Activated CD4-positive, alpha-beta T cell treated with anti-CD3 and anti-CD28 coated beads for 36 hours (primary cell): ENCODE data around the gene VAV2. TPM values are rescaled to one million over a fixed set of nuclear protein-coding genes. Genes with fewer than 3 reads are reported as not detected.

Source experiments
- ATAC-seq: fragments of 200-7000 bp; cut with Tn5 transposase; one replicate; pipeline ENCODE4 v1.10.0; 2021; ENCODE audit warnings: mild to moderate bottlenecking, moderate library complexity
- CTCF ChIA-PET: fragments of 350-600 bp; sonication (Branson Sonifier 250); formaldehyde crosslinking; loops from one replicate; lab custom pipeline; 2021; ENCODE audit warnings: antibody characterized with exemption; lab: Charles Lee
- POLR2A ChIA-PET: fragments of 350-600 bp; sonication (Branson Sonifier 250); formaldehyde crosslinking; loops from one replicate; lab custom pipeline; 2021; ENCODE audit warnings: antibody characterized with exemption, inconsistent platforms; lab: Charles Lee
- DNase-seq: peaks from one replicate; pipeline ENCODE4 v3.0.0-alpha.2; 2020
- H3K27ac Mint-ChIP-seq: one replicate; pipeline ENCODE4 v1.8.0; 2021; ENCODE audit warnings: mixed read lengths
- H3K27me3 Mint-ChIP-seq: one replicate; pipeline ENCODE4 v1.8.0; 2021; ENCODE audit warnings: mixed read lengths
- H3K36me3 Mint-ChIP-seq: one replicate; pipeline ENCODE4 v1.8.0; 2021; ENCODE audit warnings: low read depth, mixed read lengths
- H3K4me1 Mint-ChIP-seq: one replicate; pipeline ENCODE4 v1.8.0; 2021; ENCODE audit warnings: mixed read lengths
- H3K4me3 Mint-ChIP-seq: one replicate; pipeline ENCODE4 v1.8.0; 2021; ENCODE audit warnings: mild to moderate bottlenecking, moderate library complexity, mixed read lengths
- H3K9me3 Mint-ChIP-seq: one replicate; pipeline ENCODE4 v1.8.0; 2021; ENCODE audit warnings: low read depth, mixed read lengths
- intact Hi-C, 2 experiments: fragments of 100-400 bp; cut with DNase I in 1 of 2; cut with micrococcal nuclease in 1 of 2; formaldehyde crosslinking; loops; one replicate each; pipeline versions ENCODE4 v1.14.2 to v1.15.1; 2022 to 2024; cut with DNase I, micrococcal nuclease
- total RNA-seq, 2 experiments: library from RNA; stranded (reverse); gene quantifications; one replicate each; pipeline ENCODE4 v1.2.3, GENCODE V29; 2021

The VAV2 gene
- total RNA-seq, 2 experiments from 2014 or later, result 5.1 to 6.5 TPM

- H3K27me3 Mint-ChIP-seq, result no peaks in the 10 kb centered on the region
- ATAC-seq (no peak), DNase-seq (no peak)
- CTCF ChIA-PET, result no interaction called here
- no peaks in the 10 kb centered on the region for H3K4me1 Mint-ChIP-seq
- intact Hi-C loops, result no loop called here
- no peaks in the 10 kb centered on the region for H3K9me3 Mint-ChIP-seq
- H3K4me3 Mint-ChIP-seq, result no peak overlapping the region
- no peak overlapping the region for H3K27ac Mint-ChIP-seq
- POLR2A ChIA-PET, result no interaction called here
- no peaks in the 10 kb centered on the region for H3K36me3 Mint-ChIP-seq
Measured at GRCh38 chr9:133830711-133831110, 161.4 kb downstream of the VAV2 start.

GRCh38 chr9:133830310-133830709, 161.8 kb downstream of the VAV2 start:
- CTCF ChIA-PET, result no interaction called here
- no peaks in the 10 kb centered on the region for H3K4me1 Mint-ChIP-seq
- H3K4me3 Mint-ChIP-seq, result no peak overlapping the region
- DNase-seq (no peak), ATAC-seq (no peak)
- intact Hi-C loops, result no loop called here
- H3K27me3 Mint-ChIP-seq, result no peaks in the 10 kb centered on the region
- no peaks in the 10 kb centered on the region for H3K9me3 Mint-ChIP-seq
- H3K36me3 Mint-ChIP-seq, result no peaks in the 10 kb centered on the region
- no peak overlapping the region for H3K27ac Mint-ChIP-seq
- POLR2A ChIA-PET, result no interaction called here

GRCh38 chr9:133828338-133828997, 163.7 kb downstream of the VAV2 start:
- Mint-ChIP-seq H3K27ac (no peak overlapping the region), H3K27me3 (no peaks in the 10 kb centered on the region), H3K36me3 (no peaks in the 10 kb centered on the region), H3K4me3 (no peak overlapping the region), H3K9me3 (no peaks in the 10 kb centered on the region), H3K4me1 (no peaks in the 10 kb centered on the region)
- ChIA-PET CTCF (no interaction called here), POLR2A (no interaction called here)
- DNase-seq, result no peak
- ATAC-seq, result no peak
- intact Hi-C loops, result no loop called here

DNA sequence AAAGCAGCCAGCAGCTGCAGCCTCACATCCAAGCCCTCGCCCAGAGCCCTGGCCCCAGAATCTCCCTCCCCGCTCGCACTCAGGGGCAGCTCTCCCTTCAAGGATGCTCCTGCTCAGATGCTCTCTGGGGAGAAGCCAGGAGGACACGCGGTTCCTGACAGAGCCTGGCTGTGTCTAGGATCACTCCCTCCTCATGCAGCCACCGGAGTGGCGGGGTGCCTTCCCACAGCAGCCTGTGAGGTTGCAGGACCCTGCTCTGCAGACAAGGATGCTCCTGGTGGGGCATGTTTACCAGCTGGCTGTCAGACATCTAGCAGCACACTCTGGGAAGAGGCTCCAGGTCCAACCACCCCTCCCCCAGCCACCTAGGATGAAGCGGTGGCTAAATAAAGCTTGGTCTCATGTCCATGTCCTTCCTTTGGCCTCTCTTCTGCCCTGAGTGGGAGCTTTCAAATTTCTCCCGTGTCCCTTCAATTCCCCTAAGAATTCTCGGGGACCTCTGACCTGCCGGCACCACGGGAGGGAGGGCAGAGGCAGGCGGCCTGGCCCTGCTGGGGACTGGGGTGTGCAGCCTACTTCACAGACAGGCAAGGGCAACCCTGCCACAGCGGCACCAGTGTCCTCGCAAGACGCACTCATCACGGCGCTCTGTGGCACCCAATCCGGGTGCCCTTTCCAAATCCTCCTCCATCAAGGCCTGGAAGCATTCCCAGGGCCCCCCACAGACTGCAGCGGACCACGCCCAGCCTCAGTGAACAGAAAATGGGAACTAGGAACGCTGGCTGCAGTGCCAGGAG, 165.6 kb downstream of the VAV2 start:
- DNase-seq, result no peak
- intact Hi-C loops, result no loop called here
- ChIA-PET CTCF (interaction anchor here (0.7 kb wide), 1 partner anchor 121 kb away, joined by 3 read pairs; no protein-coding TSS in a partner anchor), POLR2A (no interaction called here)
- H3K4me3 Mint-ChIP-seq, result no peak overlapping the region
- ATAC-seq, result no peak
- H3K9me3 Mint-ChIP-seq, result no peaks in the 10 kb centered on the region
- no peaks in the 10 kb centered on the region for H3K36me3 Mint-ChIP-seq
- H3K27ac Mint-ChIP-seq, result no peak overlapping the region
- no peaks in the 10 kb centered on the region for H3K27me3 Mint-ChIP-seq
- no peaks in the 10 kb centered on the region for H3K4me1 Mint-ChIP-seq

DNA sequence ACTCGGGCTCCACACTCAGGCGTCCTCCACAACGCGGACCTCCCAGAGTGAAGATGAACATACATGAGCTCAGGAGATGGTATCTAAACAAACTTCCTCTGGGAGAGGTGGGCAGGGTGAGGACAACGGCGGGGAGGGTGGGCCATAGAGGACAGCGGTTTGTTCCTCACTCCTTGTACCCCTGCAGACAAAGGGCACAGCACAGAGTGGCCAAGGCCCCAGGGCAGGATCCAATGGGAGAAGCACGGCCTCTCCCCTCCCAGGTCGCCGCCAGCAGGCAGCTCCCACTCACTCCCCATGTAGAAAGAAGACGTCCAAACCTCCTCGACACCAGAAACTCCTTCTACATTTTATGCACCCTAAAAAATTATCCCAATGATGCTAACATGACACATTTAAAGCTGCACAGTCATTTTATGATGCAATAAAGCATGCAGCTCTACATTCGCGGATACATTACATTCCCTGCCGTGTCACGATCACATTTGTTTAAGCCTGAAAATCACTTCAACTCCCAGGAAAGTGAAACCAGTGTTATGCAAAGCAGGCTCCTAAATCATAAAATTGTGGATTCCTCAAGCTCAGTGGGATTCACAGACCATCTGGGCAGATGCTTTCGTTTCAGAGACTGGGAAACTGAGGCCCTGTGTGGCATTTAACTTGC, 166.4 kb downstream of the VAV2 start:
- no peak for DNase-seq
- no peaks in the 10 kb centered on the region for H3K9me3 Mint-ChIP-seq
- ChIA-PET CTCF (interaction anchor here (0.7 kb wide), 1 partner anchor 122 kb away, joined by 3 read pairs; no protein-coding TSS in a partner anchor), POLR2A (no interaction called here)
- H3K4me1 Mint-ChIP-seq, result no peaks in the 10 kb centered on the region
- no peaks in the 10 kb centered on the region for H3K36me3 Mint-ChIP-seq
- intact Hi-C loops, result no loop called here
- no peak overlapping the region for H3K27ac Mint-ChIP-seq
- no peak for ATAC-seq
- no peaks in the 10 kb centered on the region for H3K27me3 Mint-ChIP-seq
- no peak overlapping the region for H3K4me3 Mint-ChIP-seq

GRCh38 chr9:133824802-133825186, 167.3 kb downstream of the VAV2 start:
- ChIA-PET CTCF (no interaction called here), POLR2A (no interaction called here)
- intact Hi-C loops, result no loop called here
- H3K27ac Mint-ChIP-seq, result no peak overlapping the region
- H3K4me3 Mint-ChIP-seq, result no peak overlapping the region
- H3K27me3 Mint-ChIP-seq, result no peaks in the 10 kb centered on the region
- H3K4me1 Mint-ChIP-seq, result no peaks in the 10 kb centered on the region
- DNase-seq (no peak), ATAC-seq (no peak)
- no peaks in the 10 kb centered on the region for H3K36me3 Mint-ChIP-seq
- H3K9me3 Mint-ChIP-seq, result no peaks in the 10 kb centered on the region

GRCh38 chr9:133824106-133824801, 167.9 kb downstream of the VAV2 start:
- H3K4me3 Mint-ChIP-seq, result no peak overlapping the region
- H3K27ac Mint-ChIP-seq, result no peak overlapping the region
- intact Hi-C loops, result no loop called here
- no peaks in the 10 kb centered on the region for H3K9me3 Mint-ChIP-seq
- H3K4me1 Mint-ChIP-seq, result no peaks in the 10 kb centered on the region
- ChIA-PET POLR2A (no interaction called here), CTCF (interaction anchor here (0.7 kb wide), 1 partner anchor 409 kb away, joined by 3 read pairs; no protein-coding TSS in a partner anchor)
- no peaks in the 10 kb centered on the region for H3K36me3 Mint-ChIP-seq
- no peaks in the 10 kb centered on the region for H3K27me3 Mint-ChIP-seq
- no peak for ATAC-seq
- DNase-seq, result no peak

DNA sequence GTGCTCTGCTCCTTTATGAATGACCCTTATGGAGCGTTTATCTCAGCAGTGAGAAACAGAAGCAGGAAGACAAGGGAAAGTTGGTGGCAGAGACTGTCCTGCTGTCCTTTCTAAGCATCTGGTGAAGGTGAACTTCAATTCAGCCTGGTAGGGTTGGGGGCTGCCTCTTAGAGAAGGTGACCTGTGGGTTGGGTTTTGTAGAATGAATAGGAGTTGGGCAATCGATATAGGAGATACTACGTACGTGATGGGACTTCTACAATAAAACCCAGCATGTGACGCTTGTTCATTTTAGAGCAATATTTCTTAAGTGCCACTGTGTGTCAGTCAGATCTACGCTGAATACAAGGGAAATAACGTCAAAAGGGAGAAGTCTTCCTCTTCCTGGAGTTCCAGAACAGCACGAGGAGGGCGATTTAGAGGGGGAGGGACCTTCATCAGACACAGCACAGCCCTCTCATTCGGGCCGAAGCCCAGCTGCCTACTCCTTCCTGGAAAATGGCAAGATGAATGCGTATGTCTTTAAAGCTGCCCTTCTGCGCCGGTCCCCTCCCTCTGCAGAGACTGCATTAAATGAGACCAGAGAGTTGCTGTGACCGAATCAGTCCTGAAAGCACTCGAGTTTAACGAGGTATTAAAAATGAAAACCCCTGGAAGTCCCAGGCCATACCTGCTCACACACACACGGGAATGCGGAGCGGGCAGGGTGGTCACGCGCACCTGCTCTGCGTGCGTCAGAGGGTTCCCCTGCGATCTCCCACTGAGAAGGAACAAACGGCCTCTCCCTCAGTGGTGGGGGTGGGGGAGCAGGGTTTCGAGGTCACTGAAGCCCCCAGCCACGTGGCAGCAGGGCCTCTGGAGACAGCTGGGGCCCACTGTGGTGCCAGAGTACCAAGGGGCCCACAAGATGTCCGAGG, 168.7 kb downstream of the VAV2 start:
- ChIA-PET POLR2A (no interaction called here), CTCF (interaction anchor here (0.7 kb wide), 1 partner anchor 410 kb away, joined by 3 read pairs; no protein-coding TSS in a partner anchor)
- Mint-ChIP-seq H3K4me1 (no peaks in the 10 kb centered on the region), H3K4me3 (no peak overlapping the region), H3K27me3 (no peaks in the 10 kb centered on the region), H3K27ac (no peak overlapping the region), H3K9me3 (no peaks in the 10 kb centered on the region), H3K36me3 (no peaks in the 10 kb centered on the region)
- no peak for DNase-seq
- no peak for ATAC-seq
- intact Hi-C loops, result no loop called here

DNA sequence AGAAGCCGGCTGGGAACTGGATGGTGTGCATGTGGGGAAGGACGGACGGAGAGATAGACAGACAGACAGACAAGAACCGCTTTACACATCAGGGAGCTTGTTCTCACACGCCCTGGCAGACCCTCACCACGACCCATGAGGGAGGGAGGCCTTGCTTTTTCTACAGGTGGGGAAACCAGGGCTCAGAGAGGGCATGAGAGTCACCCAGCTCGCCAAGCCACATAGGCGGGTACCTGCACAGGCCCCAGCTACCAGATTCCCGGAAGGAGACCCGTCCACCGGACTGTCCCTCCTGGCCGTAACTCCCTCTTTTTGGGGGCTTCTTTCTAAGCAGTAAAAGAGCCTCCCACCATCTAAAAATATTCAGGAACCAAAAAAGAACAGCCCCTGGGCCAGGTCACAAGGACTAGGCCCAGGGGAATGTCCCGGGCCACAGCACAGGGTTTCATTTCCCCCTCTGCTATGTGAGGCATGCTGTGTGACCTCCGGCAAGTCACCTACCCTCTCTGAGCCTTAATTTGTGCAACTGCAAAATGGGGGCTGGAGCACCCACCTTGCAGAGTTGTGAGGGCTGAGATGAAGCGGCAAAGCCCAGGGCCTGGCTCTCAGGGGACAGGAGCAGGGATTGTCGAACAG, 169.6 kb downstream of the VAV2 start:
- Mint-ChIP-seq H3K27me3 (no peaks in the 10 kb centered on the region), H3K27ac (no peak overlapping the region), H3K4me3 (no peak overlapping the region), H3K9me3 (no peaks in the 10 kb centered on the region), H3K36me3 (no peaks in the 10 kb centered on the region), H3K4me1 (no peaks in the 10 kb centered on the region)
- intact Hi-C loops, result no loop called here
- ChIA-PET CTCF (interaction anchor here (0.6 kb wide), 1 partner anchor 172 kb away, joined by 3 read pairs; no protein-coding TSS in a partner anchor), POLR2A (no interaction called here)
- ATAC-seq, result no peak
- DNase-seq, result no peak

DNA sequence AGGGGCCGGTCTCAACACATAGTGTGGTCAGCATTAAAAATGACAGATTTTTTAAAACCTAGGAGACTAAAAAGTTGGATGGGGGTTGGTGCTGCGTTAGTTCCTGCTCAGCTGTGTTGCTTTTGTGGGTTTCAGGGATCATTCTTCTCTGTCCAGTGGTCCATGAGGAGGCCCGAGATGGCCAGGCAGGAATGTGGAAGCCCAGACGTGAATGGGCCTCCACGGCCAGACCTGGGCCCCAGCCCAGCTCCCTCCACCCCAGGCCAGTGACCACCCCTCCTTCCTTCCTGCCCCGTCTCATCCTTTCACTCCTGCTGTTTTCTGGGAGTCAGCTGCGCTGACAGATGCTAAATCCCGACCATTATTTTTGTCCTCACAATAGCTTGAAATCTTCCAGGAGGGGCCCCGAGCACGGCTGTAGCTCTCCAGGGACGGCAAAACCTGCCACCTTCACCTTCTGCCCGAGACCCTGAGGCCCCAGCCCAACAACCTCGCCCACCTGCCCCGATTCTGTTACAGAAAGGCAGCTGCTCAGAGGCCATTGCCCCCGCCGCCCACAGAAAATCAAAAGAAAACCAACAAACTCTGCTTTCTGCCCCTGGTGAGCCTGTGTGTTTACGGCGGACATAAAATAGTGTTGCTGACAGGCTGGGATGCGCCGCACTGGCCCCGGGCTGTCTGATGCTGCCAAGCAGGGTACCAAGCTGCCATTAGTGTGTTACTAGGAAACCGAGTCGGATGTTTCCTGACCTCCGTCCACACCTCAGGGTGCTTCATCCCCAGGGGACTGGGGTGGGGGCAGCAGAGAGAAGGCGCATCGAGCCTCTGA, 170.3 kb downstream of the VAV2 start:
- H3K27me3 Mint-ChIP-seq, result no peaks in the 10 kb centered on the region
- no peaks in the 10 kb centered on the region for H3K36me3 Mint-ChIP-seq
- ChIA-PET POLR2A (no interaction called here), CTCF (interaction anchor here (0.5 to 0.6 kb wide), 2 partner anchors 173 to 1985 kb away, joined by 3 read pairs; no protein-coding TSS in a partner anchor)
- no peak overlapping the region for H3K4me3 Mint-ChIP-seq
- no peaks in the 10 kb centered on the region for H3K9me3 Mint-ChIP-seq
- intact Hi-C loops, result no loop called here
- DNase-seq, result no peak
- no peak for ATAC-seq
- no peak overlapping the region for H3K27ac Mint-ChIP-seq
- H3K4me1 Mint-ChIP-seq, result no peaks in the 10 kb centered on the region
